ENCODE data around the gene SSR3.

GRCh38 chr3:156599089-156599874, 44.4 kb upstream of the SSR3 start:
- no peak for TF ChIP-seq ZNF561 (tag by site-specific recombination; IDR thresholded peaks at IDR 0.05; ENCODE audit: borderline replicate concordance)
- TF ChIP-seq KLF1 (tag by site-specific recombination; IDR thresholded peaks at IDR 0.05): no peak
- TF ChIP-seq ZNF488 (tag by site-specific recombination; IDR thresholded peaks at IDR 0.05): no peak
